Choroid plexus epithelial cell (primary cell): ENCODE measurements around the gene CRCP.
A peak's percentile ranks its signal among the peaks of the same experiment; 100 is the strongest.
"Not testable (repeated sequence)": the region's sequence is repeated elsewhere in the genome, so short reads cannot be mapped to it uniquely, and the experiment has no call there.

ENCODE experiments used
- DNase-seq: peaks from one replicate; pipeline ENCODE4 v3.0.0-alpha.2; 2010; ENCODE audit warnings: low read depth
- H3K4me3 ChIP-seq: 2 replicates; pipeline ENCODE4 v1.5.1; 2011; ENCODE audit warnings: low read depth, mild to moderate bottlenecking, control low read depth, low read length, moderate library complexity
- CTCF ChIP-seq: conservative IDR thresholded peaks from 2 replicates; pipeline ENCODE4 v1.5.1; 2011; ENCODE audit warnings: low read depth, mild to moderate bottlenecking, control low read depth, inconsistent platforms, low read length, moderate library complexity

CRCP gene

GRCh38 chr7:66114743-66115649, at the start of gene CRCP:
Gene CRCP, plus strand, starts transcription at chr7:66114847. Its CDS starts 116 bp downstream, at chr7:66114963.
- peak within 1 kb of the TSS; percentile 87 for H3K4me3 ChIP-seq
- TF ChIP-seq CTCF = peak; percentile 26
- DNase-seq = peak; percentile 86

DNA sequence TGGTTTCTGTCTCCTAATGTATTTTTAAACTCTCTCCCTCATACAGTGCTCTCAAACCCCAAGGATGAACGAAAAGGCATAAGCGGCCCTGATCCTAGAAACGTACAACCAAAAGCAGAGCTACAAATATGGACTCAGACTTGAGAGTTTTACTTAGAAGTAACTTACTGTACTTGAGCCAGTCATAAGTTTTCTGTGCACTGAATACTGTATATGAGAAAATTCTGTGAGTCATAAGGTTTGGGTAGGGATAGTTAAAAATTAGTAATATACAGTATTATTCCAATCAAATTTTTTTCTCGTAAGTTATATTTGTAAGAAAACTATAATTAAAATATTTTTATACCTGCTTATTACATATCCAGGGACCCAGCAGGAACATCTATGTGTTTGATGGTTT, 44.9 kb upstream of the CRCP start:
- no peak for TF ChIP-seq CTCF
- no peak overlapping the region for H3K4me3 ChIP-seq
- DNase-seq = no peak

DNA sequence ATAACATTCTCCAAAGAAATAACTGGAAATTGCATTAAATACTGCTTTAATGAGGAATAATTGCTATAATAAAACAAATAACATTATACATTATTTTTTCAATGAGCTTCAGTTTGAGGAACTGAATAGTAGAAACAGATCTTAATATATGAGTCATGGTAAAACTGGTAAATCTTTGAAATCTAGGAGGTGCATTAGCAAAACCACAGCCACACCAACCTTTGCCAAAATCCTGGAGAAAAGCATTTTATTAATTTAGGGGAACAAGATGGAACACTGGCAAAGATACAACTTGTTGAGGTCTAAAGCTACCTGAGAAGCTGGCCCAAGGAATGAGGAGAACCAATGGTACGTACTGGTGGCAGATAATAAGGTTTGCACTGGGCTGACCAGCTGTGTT, 44.4 kb upstream of the CRCP start:
- TF ChIP-seq CTCF = no peak
- no peak for DNase-seq

GRCh38 chr7:66072208-66072607, 42.4 kb upstream of the CRCP start:
- H3K4me3 ChIP-seq, DNase-seq: not testable (repeated sequence)

More for the DNA sequence above, 44.4 kb upstream of the CRCP start:
- no peak overlapping the region for H3K4me3 ChIP-seq

- peak within 1 kb of the TSS; percentile 86 for H3K4me3 ChIP-seq
- DNase-seq = peak; percentile 87
- TF ChIP-seq CTCF = peak; percentile 17
These were observed 38.8 kb upstream of the CRCP start, which contains the start of gene ASL for GRCh38 chr7:66075590-66076461. Gene ASL, plus strand, starts transcription at chr7:66075819. Its CDS starts 263 bp downstream, at chr7:66076082.

DNA sequence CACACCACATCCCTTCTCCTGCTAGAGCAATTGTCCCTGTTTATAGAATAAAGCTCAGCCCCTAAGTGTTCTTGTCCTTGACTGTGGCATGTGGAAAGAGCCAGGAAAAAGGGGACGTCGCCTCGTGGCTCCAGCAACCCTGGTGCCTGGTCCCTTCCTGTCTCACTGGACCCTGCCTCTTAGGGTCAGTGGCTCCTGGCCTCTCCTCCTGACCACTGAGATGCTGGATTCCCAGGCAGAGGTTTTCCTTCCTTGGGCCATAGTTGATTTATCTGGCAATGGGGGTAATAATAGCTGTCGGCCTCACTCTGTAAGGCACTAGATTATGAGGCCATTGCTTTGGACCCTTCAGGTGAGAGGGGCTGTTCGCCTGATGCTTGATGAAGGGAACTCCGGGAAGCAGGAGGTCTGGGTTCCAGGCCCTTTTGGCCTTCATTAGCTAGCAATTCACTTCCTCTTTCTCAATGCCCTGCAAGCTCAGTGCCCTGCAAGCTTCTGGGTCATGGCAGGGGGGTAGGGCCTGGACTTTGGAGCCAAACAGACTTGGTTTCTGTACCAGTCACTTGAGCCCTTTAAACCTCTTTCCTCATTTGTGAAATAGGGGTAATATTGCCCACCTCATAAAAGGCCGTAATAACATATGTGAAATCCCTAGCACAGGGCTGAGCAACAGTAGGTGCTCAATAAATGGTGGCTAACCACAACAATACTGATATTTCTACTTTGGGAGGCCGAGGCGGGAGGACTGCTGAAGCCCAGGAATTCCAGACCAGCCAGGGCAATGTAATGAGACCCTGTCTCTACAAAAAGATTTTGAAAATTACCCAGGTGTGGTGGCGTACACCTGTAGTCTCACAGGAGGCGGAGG, 38.0 kb upstream of the CRCP start:
- H3K4me3 ChIP-seq = peak overlapping the region; percentile 86
- no peak for TF ChIP-seq CTCF
- no peak for DNase-seq
